H1 (cell line): ENCODE measurements around the gene SLC27A5. TPM values are rescaled to one million over a fixed set of nuclear protein-coding genes. Genes with fewer than 3 reads are reported as not detected.

Source experiments
- CTCF ChIA-PET: fragments of 300-600 bp; sonication (Branson Sonifier 250); formaldehyde crosslinking; loops from one replicate; lab custom pipeline; 2021; ENCODE audit not compliant: partially characterized antibody; lab: Charles Lee
- POLR2A ChIA-PET: fragments of 300-600 bp; sonication (Branson Sonifier 250); formaldehyde crosslinking; loops from one replicate; lab custom pipeline; 2021; ENCODE audit warnings: inconsistent platforms; ENCODE audit not compliant: partially characterized antibody; lab: Charles Lee
- DNase-seq, 2 experiments: peaks; one replicate each; pipeline versions ENCODE4 v3.0.0 to v3.0.0-alpha.2; 2010 to 2022; ENCODE audit warnings: low spot score in 2 of 2, low read depth in 1 of 2, mixed read lengths in 1 of 2
- FAIRE-seq: peaks from 2 replicates; lab custom pipeline; 2011; peaks lifted over from hg19 to GRCh38; lab: Jason Lieb, UNC
- H2AFZ ChIP-seq: 2 replicates; pipeline ENCODE4 v1.8.1; 2012; ENCODE audit warnings: low read length, inconsistent platforms
- H2AK5ac ChIP-seq: 2 replicates; pipeline ENCODE4 v1.6.1; 2013; ENCODE audit warnings: low read depth, low read length
- H2BK120ac ChIP-seq: replicated peaks from 2 replicates; pipeline ENCODE3; 2013; ENCODE audit warnings: low read depth, low read length, inconsistent platforms
- H2BK12ac ChIP-seq: 2 replicates; pipeline ENCODE4 v1.6.1; 2013; ENCODE audit warnings: low read depth, low read length
- H2BK15ac ChIP-seq: 2 replicates; pipeline ENCODE4 v1.6.1; 2013; ENCODE audit warnings: low read length
- H2BK20ac ChIP-seq: 2 replicates; pipeline ENCODE4 v1.6.1; 2013; ENCODE audit warnings: low read length
- H2BK5ac ChIP-seq: 2 replicates; pipeline ENCODE4 v1.6.1; 2013; ENCODE audit warnings: low read depth, low read length
- H3K14ac ChIP-seq: 2 replicates; pipeline ENCODE4 v1.6.1; 2013; ENCODE audit warnings: inconsistent platforms; ENCODE audit not compliant: insufficient read length
- H3K18ac ChIP-seq: 2 replicates; pipeline ENCODE4 v1.6.1; 2013; ENCODE audit warnings: low read length; ENCODE audit errors: extremely low read depth
- H3K23ac ChIP-seq: 2 replicates; pipeline ENCODE4 v1.6.1; 2013; ENCODE audit warnings: inconsistent platforms; ENCODE audit not compliant: insufficient read length
- H3K23me2 ChIP-seq: 2 replicates; pipeline ENCODE4 v1.6.1; 2013; ENCODE audit warnings: low read depth, low read length
- H3K27ac ChIP-seq: 2 replicates; pipeline ENCODE4 v1.6.1; 2011; ENCODE audit warnings: low read depth, low read length, inconsistent platforms
- H3K27me3 ChIP-seq, 4 experiments: replicated peaks in 1 of 4; 1 replicate in 1 of 4; 2 replicates in 3 of 4; pipeline versions ENCODE4 v1.6.1 to v1.8.1; 2011 to 2013; ENCODE audit warnings: low read length in 3 of 4, mild to moderate bottlenecking in 3 of 4, inconsistent platforms in 2 of 4, mixed read lengths in 2 of 4, moderate library complexity in 1 of 4; ENCODE audit not compliant: control insufficient read depth in 3 of 4, insufficient read depth in 3 of 4; ENCODE audit errors: extremely low read depth in 1 of 4
- H3K36me3 ChIP-seq, 4 experiments: 2 replicates each; pipeline versions ENCODE4 v1.6.1 to v1.8.1; 2011 to 2013; ENCODE audit warnings: mild to moderate bottlenecking in 4 of 4, low read length in 3 of 4, moderate library complexity in 2 of 4, control low read depth in 1 of 4, inconsistent platforms in 1 of 4; ENCODE audit not compliant: insufficient read depth in 4 of 4, control insufficient read depth in 2 of 4
- H3K4ac ChIP-seq: replicated peaks from 2 replicates; pipeline ENCODE3; 2013; ENCODE audit warnings: low read length, low read depth, mixed read lengths, inconsistent platforms; ENCODE audit not compliant: insufficient read length
- H3K4me1 ChIP-seq, 4 experiments: replicated peaks in 1 of 4; 1 replicate in 1 of 4; 2 replicates in 3 of 4; pipeline versions ENCODE4 v1.6.1 to v1.8.1; 2011 to 2013; ENCODE audit warnings: low read length in 3 of 4, inconsistent platforms in 2 of 4, mixed read lengths in 1 of 4; ENCODE audit not compliant: insufficient read depth in 4 of 4, control insufficient read depth in 3 of 4
- H3K4me2 ChIP-seq, 2 experiments: 2 replicates each; pipeline versions ENCODE4 v1.6.1 to v1.8.1; 2011 to 2013; ENCODE audit warnings: low read depth in 2 of 2, low read length in 2 of 2, control low read depth in 1 of 2, inconsistent platforms in 1 of 2, mild to moderate bottlenecking in 1 of 2; ENCODE audit not compliant: insufficient read depth in 1 of 2
- H3K4me3 ChIP-seq, 4 experiments: fragments of 200-600, 300-600 bp in 1 of 4; sonication (generic), shearing (Covaris generic), sonication (Bioruptor Twin) in 1 of 4; 2 replicates each; pipeline versions ENCODE4 v1.5.1 to v1.8.1; 2011 to 2016; ENCODE audit warnings: low read length in 4 of 4, low read depth in 3 of 4, control low read depth in 2 of 4, inconsistent platforms in 2 of 4, mild to moderate bottlenecking in 2 of 4, mixed read lengths in 1 of 4, moderate library complexity in 1 of 4; ENCODE audit not compliant: insufficient read depth in 2 of 4; ENCODE audit errors: extremely low read depth in 1 of 4
- H3K56ac ChIP-seq: replicated peaks from 2 replicates; pipeline ENCODE3; 2013; ENCODE audit warnings: low read depth, mild to moderate bottlenecking, mixed read lengths, low read length, inconsistent platforms; ENCODE audit not compliant: insufficient read length
- H3K79me1 ChIP-seq: 2 replicates; pipeline ENCODE4 v1.6.1; 2013; ENCODE audit warnings: low read depth, low read length, control low read depth
- H3K79me2 ChIP-seq, 2 experiments: 2 replicates each; pipeline versions ENCODE4 v1.6.1 to v1.8.1; 2012 to 2013; ENCODE audit warnings: low read length in 2 of 2, mild to moderate bottlenecking in 2 of 2, inconsistent platforms in 1 of 2; ENCODE audit not compliant: insufficient read depth in 2 of 2, control insufficient read depth in 1 of 2
- H3K9ac ChIP-seq, 4 experiments: replicated peaks in 1 of 4; 1 replicate in 1 of 4; 2 replicates in 3 of 4; pipeline versions ENCODE4 v1.6.1 to v1.8.1; 2011 to 2013; ENCODE audit warnings: low read depth in 3 of 4, low read length in 3 of 4, control low read depth in 2 of 4, mild to moderate bottlenecking in 2 of 4, moderate library complexity in 2 of 4, inconsistent platforms in 1 of 4; ENCODE audit errors: extremely low read depth in 1 of 4
- H3K9me3 ChIP-seq, 2 experiments: 2 replicates each; pipeline versions ENCODE4 v1.6.1 to v1.8.1; 2012 to 2013; ENCODE audit warnings: mild to moderate bottlenecking in 2 of 2, moderate library complexity in 2 of 2, control low read depth in 1 of 2, inconsistent platforms in 1 of 2, low read depth in 1 of 2, low read length in 1 of 2, mixed read lengths in 1 of 2; ENCODE audit not compliant: insufficient read depth in 2 of 2
- H4K20me1 ChIP-seq, 2 experiments: replicated peaks in 1 of 2; 2 replicates each; pipeline versions ENCODE3 to v1.8.1; 2011 to 2013; ENCODE audit warnings: inconsistent platforms in 2 of 2, low read length in 2 of 2, mild to moderate bottlenecking in 1 of 2; ENCODE audit not compliant: insufficient read depth in 2 of 2, control insufficient read depth in 1 of 2
- H4K5ac ChIP-seq: 2 replicates; pipeline ENCODE4 v1.6.1; 2013; ENCODE audit warnings: low read length, low read depth, mixed read lengths, inconsistent platforms; ENCODE audit not compliant: insufficient read length
- H4K8ac ChIP-seq: 2 replicates; pipeline ENCODE4 v1.8.0; 2013; ENCODE audit warnings: mild to moderate bottlenecking, moderate library complexity, low read length, inconsistent platforms; ENCODE audit not compliant: insufficient read depth; ENCODE audit errors: extremely low read depth
- H4K91ac ChIP-seq: replicated peaks from 2 replicates; pipeline ENCODE3; 2013; ENCODE audit warnings: low read length, mixed read lengths, inconsistent platforms; ENCODE audit not compliant: insufficient read length
- EP300 ChIP-seq, 2 experiments: IDR thresholded peaks; 1 replicate in 1 of 2; 2 replicates in 1 of 2; pipeline ENCODE4 v1.6.1; 2011 to 2012; ENCODE audit warnings: low read depth in 2 of 2, low read length in 2 of 2, mild to moderate bottlenecking in 2 of 2, borderline replicate concordance in 1 of 2, inconsistent platforms in 1 of 2, moderate library complexity in 1 of 2
- GABPA ChIP-seq: IDR thresholded peaks from 2 replicates; pipeline ENCODE4 v1.6.1; 2011; ENCODE audit warnings: mild to moderate bottlenecking, low read length, moderate library complexity, borderline replicate concordance; ENCODE audit not compliant: insufficient read depth
- POLR2A ChIP-seq, 2 experiments: IDR thresholded peaks; 1 replicate in 1 of 2; 2 replicates in 1 of 2; pipeline ENCODE4 v1.6.1; 2011; ENCODE audit warnings: low read depth in 2 of 2, low read length in 2 of 2, mild to moderate bottlenecking in 2 of 2; ENCODE audit errors: control extremely low read depth in 1 of 2
- POU5F1 ChIP-seq: IDR thresholded peaks from 2 replicates; pipeline ENCODE4 v1.6.1; 2011; ENCODE audit warnings: low read depth, mild to moderate bottlenecking, low read length, moderate library complexity
- RAD21 ChIP-seq, 2 experiments: IDR thresholded peaks in 1 of 2; conservative IDR thresholded peaks in 1 of 2; 2 replicates each; pipeline ENCODE4 v1.6.1; 2011; ENCODE audit warnings: low read depth in 2 of 2, low read length in 2 of 2, improper control_type of control experiment in 1 of 2, inconsistent platforms in 1 of 2, mild to moderate bottlenecking in 1 of 2, moderate library complexity in 1 of 2
- RNF2 ChIP-seq: fragments of 200-900, 300-1000 bp; sonication (generic); IDR thresholded peaks from 2 replicates; pipeline ENCODE4 v1.7.1; 2016; ENCODE audit warnings: borderline replicate concordance, low read depth, mild to moderate bottlenecking, antibody characterized with exemption, low read length; ENCODE audit not compliant: poor library complexity, severe bottlenecking; ENCODE audit errors: missing control alignments
- SAP30 ChIP-seq: fragments of 300-600 bp; sonication (generic); IDR thresholded peaks from 2 replicates; pipeline ENCODE4 v1.7.1; 2012; ENCODE audit warnings: low read length, moderate library complexity, mild to moderate bottlenecking, inconsistent platforms; ENCODE audit not compliant: insufficient read depth, insufficient replicate concordance
- TBP ChIP-seq: IDR thresholded peaks from 2 replicates; pipeline ENCODE4 v1.6.1; 2011; ENCODE audit warnings: low read depth, low read length, improper control_type of control experiment
- ZNF274 ChIP-seq: IDR thresholded peaks from 2 replicates; pipeline ENCODE4 v1.7.0; 2012; ENCODE audit warnings: low read length, borderline replicate concordance; ENCODE audit errors: extremely low read depth
- WGBS, 2 experiments: shearing (Covaris generic) in 1 of 2; methylation state at CpG; one replicate each; pipeline versions ENCODE4 v1.1.6 to v1.1.7; 2013 to 2015; ENCODE audit warnings: low lambda C conversion rate in 2 of 2, mixed read lengths in 2 of 2, inconsistent platforms in 1 of 2, low coverage in 1 of 2, missing lambda C conversion rate in 1 of 2; ENCODE audit not compliant: insufficient replicate concordance in 2 of 2, insufficient coverage in 1 of 2, insufficient read length in 1 of 2; ENCODE audit errors: extremely low coverage in 1 of 2, missing lambda C conversion rate in 1 of 2; 5-methylcytosine and 5-hydroxymethylcytosine counted together
- polyA plus RNA-seq, 7 experiments: library from polyadenylated mRNA; depleted of rRNA in 3 of 7; stranded (reverse) in 5 of 7; unstranded in 2 of 7; fragments of >200 nt in 5 of 7; fragments of 200-250 nt in 2 of 7; gene quantifications; 1 replicate in 5 of 7; 2 replicates in 1 of 7; 4 replicates in 1 of 7; pipeline versions ENCODE4 v1.2.1 to v1.2.3, GENCODE V29; 2011 to 2013; ENCODE audit warnings: missing spikeins in 2 of 7, mixed read lengths in 2 of 7
- total RNA-seq: library from RNA; stranded (reverse); fragmentation: NEBNext Ultra II Directional; extraction: Animal tissue kit (Norgen Biotek cat#: 25700); gene quantifications from 2 replicates; pipeline ENCODE4 v1.2.1, GENCODE V29; 2021

The SLC27A5 gene
- total and polyA plus RNA-seq, 2 of the 8 experiments (the other 6 are each of a cell fraction or from before 2014, with no cell fraction given): 25.1 to 80.5 TPM

DNA sequence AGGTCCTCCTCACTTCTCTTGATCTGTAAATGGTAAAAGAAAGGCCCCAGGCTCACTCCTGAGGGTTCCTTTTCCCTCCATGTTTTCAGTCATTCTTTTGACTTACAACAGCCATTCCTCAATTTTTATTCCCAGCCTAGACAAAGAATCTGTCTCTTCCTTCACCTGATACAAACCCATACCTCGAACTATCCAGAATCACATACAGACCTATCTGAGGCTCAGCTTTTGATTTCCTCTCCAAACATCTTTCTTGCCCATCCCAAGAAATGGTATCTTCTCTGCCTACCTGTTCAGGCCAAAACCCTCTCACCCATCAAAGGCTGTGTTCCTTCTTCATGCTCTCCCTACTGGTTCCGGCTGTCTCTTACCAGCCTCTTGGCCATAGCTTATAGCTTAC is 40.9 kb upstream of the SLC27A5 start:
- Histone ChIP-seq H2AFZ (no peak overlapping the region), H3K9me3 (no peaks in the 10 kb centered on the region), H2BK12ac (no peak overlapping the region), H3K79me1 (peaks cover 17% of the 10 kb centered on the region), H2BK20ac (no peak overlapping the region), H3K27me3 (no peaks in the 10 kb centered on the region), H3K4me2 (no peak overlapping the region), H2BK120ac (no peak overlapping the region), H3K14ac (no peak overlapping the region), H3K36me3 (peaks cover 41 to 62% (median 53%) of the 10 kb centered on the region in 4 experiments), H3K9ac (no peak overlapping the region), H3K4me3 (no peak overlapping the region), H3K4ac (no peak overlapping the region), H4K8ac (no peak overlapping the region), H3K23ac (no peak overlapping the region), H2BK5ac (no peak overlapping the region), H3K56ac (no peak overlapping the region), H4K20me1 (peaks cover 15 to 35% of the 10 kb centered on the region in 2 experiments), H3K23me2 (peaks cover 14% of the 10 kb centered on the region), H2BK15ac (no peak overlapping the region), H3K18ac (no peak overlapping the region), H3K27ac (no peak overlapping the region), H4K5ac (no peak overlapping the region), H3K4me1 (peaks cover 0 to 21% (median 12%) of the 10 kb centered on the region in 4 experiments; a peak in 6 of 7 replicates), H2AK5ac (no peak overlapping the region), H4K91ac (no peak overlapping the region), H3K79me2 (peaks cover 7 to 34% of the 10 kb centered on the region in 2 experiments)
- WGBS, 2 experiments: 96% methylated on average over 2 of the region's 2 CpGs; no CpG with 5 or more reads in 1 of the 2 experiments
- no peak for TF ChIP-seq RAD21 (IDR thresholded peaks at IDR 0.05 in 1 of 2, conservative IDR thresholded peaks at IDR 0.05 in 1 of 2; ENCODE audit: low read depth in 2 of 2, low read length in 2 of 2)
- TF ChIP-seq GABPA: no peak
- TF ChIP-seq POLR2A (IDR thresholded peaks at IDR 0.05; ENCODE audit: control extremely low read depth in 1 of 2, low read depth in 2 of 2, low read length in 2 of 2): peak in 1 of 2 experiments; percentile 9; a peak in 2 of 3 replicates
- no peak for TF ChIP-seq TBP
- no peak for TF ChIP-seq SAP30
- TF ChIP-seq EP300 (IDR thresholded peaks at IDR 0.05; ENCODE audit: borderline replicate concordance in 1 of 2, low read depth in 2 of 2, low read length in 2 of 2): no peak
- no peak for TF ChIP-seq POU5F1
- TF ChIP-seq ZNF274: no peak
- no peak for TF ChIP-seq RNF2
- POLR2A ChIA-PET: interaction anchor here (0.6 to 13.8 kb wide), 8 partner anchors 8 to 32 kb away, joined by 3 to 650 read pairs (median 18); partner anchors contain the start of genes MZF1, SLC27A5, TRIM28 and UBE2M
- FAIRE-seq (no peak), DNase-seq (no peak)
- CTCF ChIA-PET: interaction anchor here (1.4 to 4.6 kb wide), 3 partner anchors 28 to 39 kb away, joined by 4 to 33 read pairs (median 24); partner anchors contain the start of gene ZBTB45
